Naive thymus-derived CD4-positive, alpha-beta T cell (primary cell): ENCODE data around the gene LBH. TPM values are rescaled to one million over a fixed set of nuclear protein-coding genes. Genes with fewer than 3 reads are reported as not detected.

ENCODE experiments used
- ATAC-seq: fragments of 150-1000 bp; cut with Tn5 transposase; 2 replicates; pipeline ENCODE4 v1.10.0; 2021; ENCODE audit warnings: mild to moderate bottlenecking, moderate library complexity
- CTCF ChIA-PET: fragments of 350-600 bp; sonication (Branson Sonifier 250); formaldehyde crosslinking; loops from one replicate; lab custom pipeline; 2021; ENCODE audit warnings: antibody characterized with exemption; lab: Charles Lee
- POLR2A ChIA-PET: fragments of 350-600 bp; sonication (Branson Sonifier 250); formaldehyde crosslinking; loops from one replicate; lab custom pipeline; 2021; ENCODE audit warnings: antibody characterized with exemption, inconsistent platforms; lab: Charles Lee
- DNase-seq, 9 donors: peaks; one replicate each; pipeline versions ENCODE4 v3.0.0 to v3.0.0-alpha.2; 2020 to 2022; ENCODE audit warnings: mixed read lengths in 1 of 9
- H3K27ac ChIP-seq: one replicate; pipeline ENCODE4 v1.7.0; 2013; ENCODE audit warnings: mild to moderate bottlenecking, low read depth, low read length, moderate library complexity
- H3K27me3 ChIP-seq, 2 donors: one replicate each; pipeline ENCODE4 v1.7.0; 2013; ENCODE audit warnings: low read length in 2 of 2, mild to moderate bottlenecking in 2 of 2, moderate library complexity in 2 of 2; ENCODE audit not compliant: control insufficient read depth in 2 of 2, insufficient read depth in 2 of 2
- H3K36me3 ChIP-seq, 3 experiments: 1 replicate in 2 of 3; 2 replicates in 1 of 3; pipeline ENCODE4 v1.7.0; 2013; ENCODE audit warnings: low read length in 3 of 3, mild to moderate bottlenecking in 3 of 3, moderate library complexity in 1 of 3; ENCODE audit not compliant: insufficient read depth in 3 of 3, control insufficient read depth in 2 of 3
- H3K4me1 ChIP-seq, 2 donors: one replicate each; pipeline ENCODE4 v1.7.0; 2013; ENCODE audit warnings: low read length in 2 of 2, mild to moderate bottlenecking in 2 of 2, moderate library complexity in 1 of 2; ENCODE audit not compliant: control insufficient read depth in 2 of 2, insufficient read depth in 2 of 2
- H3K4me3 ChIP-seq: 2 replicates; pipeline ENCODE4 v1.7.0; 2013; ENCODE audit warnings: mild to moderate bottlenecking, low read length
- H3K9me3 ChIP-seq, 3 experiments: 1 replicate in 2 of 3; 2 replicates in 1 of 3; pipeline ENCODE4 v1.7.0; 2013; ENCODE audit warnings: low read length in 3 of 3; ENCODE audit not compliant: control insufficient read depth in 2 of 3
- H3K27ac Mint-ChIP-seq, 9 donors: one replicate each; pipeline ENCODE4 v1.8.0; 2020 to 2022; ENCODE audit warnings: mixed read lengths in 9 of 9, mild to moderate bottlenecking in 8 of 9, moderate library complexity in 5 of 9, inconsistent platforms in 2 of 9
- H3K27me3 Mint-ChIP-seq, 5 donors: one replicate each; pipeline ENCODE4 v1.8.0; 2021 to 2022; ENCODE audit warnings: mixed read lengths in 5 of 5, mild to moderate bottlenecking in 1 of 5
- H3K36me3 Mint-ChIP-seq, 5 donors: one replicate each; pipeline ENCODE4 v1.8.0; 2020 to 2022; ENCODE audit warnings: mixed read lengths in 5 of 5, mild to moderate bottlenecking in 3 of 5, inconsistent platforms in 1 of 5
- H3K4me1 Mint-ChIP-seq, 7 donors: one replicate each; pipeline ENCODE4 v1.8.0; 2020 to 2022; ENCODE audit warnings: mixed read lengths in 7 of 7, mild to moderate bottlenecking in 3 of 7, inconsistent platforms in 1 of 7
- H3K4me3 Mint-ChIP-seq, 10 donors: one replicate each; pipeline ENCODE4 v1.8.0; 2020 to 2022; ENCODE audit warnings: mild to moderate bottlenecking in 10 of 10, mixed read lengths in 10 of 10, moderate library complexity in 6 of 10, inconsistent platforms in 2 of 10
- H3K9me3 Mint-ChIP-seq, 11 donors: one replicate each; pipeline ENCODE4 v1.8.0; 2020 to 2022; ENCODE audit warnings: mixed read lengths in 11 of 11, mild to moderate bottlenecking in 4 of 11, inconsistent platforms in 1 of 11, moderate library complexity in 1 of 11
- intact Hi-C, 2 donors: fragments of 100-400 bp; cut with micrococcal nuclease; formaldehyde crosslinking; loops; one replicate each; pipeline ENCODE4 v1.15.1; 2023
- polyA plus RNA-seq, 2 donors: library from polyadenylated mRNA; unstranded; fragments of 300-500 nt; fragmentation: Illumina TruSeq; gene quantifications; one replicate each; pipeline ENCODE4 v1.2.3, GENCODE V29; 2021
- total RNA-seq, 6 experiments: library from RNA in 5 of 6; stranded (reverse) in 5 of 6; gene quantifications; 1 replicate in 5 of 6; 2 replicates in 1 of 6; pipeline ENCODE4 v1.2.3 and lab custom pipeline; 2021 to 2026

LBH gene
- total and polyA plus RNA-seq, 7 experiments from 2014 or later: 146 to 517 (median 269) TPM

DNA sequence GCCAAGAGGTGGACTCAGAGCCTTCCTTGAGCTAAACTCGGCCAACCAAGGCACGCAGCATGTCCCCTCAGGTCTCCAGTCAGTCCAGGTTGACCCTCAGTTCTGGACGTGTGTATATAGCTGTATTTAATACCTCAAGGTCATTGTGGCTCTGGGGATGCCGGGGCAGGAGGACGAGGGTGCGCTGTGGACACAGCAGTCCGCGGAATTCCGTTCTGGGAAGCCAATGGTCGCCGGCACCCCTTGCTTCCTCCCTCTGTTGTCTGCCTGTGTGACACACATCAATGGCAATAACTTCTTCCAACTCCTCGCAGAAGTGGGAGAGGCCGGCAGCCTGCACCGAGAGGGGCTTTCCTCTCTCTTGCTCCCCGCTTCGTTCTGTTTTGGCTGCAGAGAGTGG, 27.7 kb downstream of the LBH start:
- H3K9me3 ChIP-seq: no peaks in the 10 kb centered on the region
- Mint-ChIP-seq H3K27ac (peak overlapping the region in 8 of 9 donors; percentile 87 to 100 (median 96)), H3K4me3 (peak overlapping the region in 9 of 10 donors; percentile 59 to 87 (median 79)), H3K9me3 (peaks cover 0 to 19% (median 0%) of the 10 kb centered on the region in 11 donors), H3K4me1 (peaks cover 55 to 96% (median 91%) of the 10 kb centered on the region in 7 donors), H3K36me3 (peaks cover 15 to 72% (median 50%) of the 10 kb centered on the region in 5 donors), H3K27me3 (no peaks in the 10 kb centered on the region)
- ATAC-seq (no peak), DNase-seq (no peak)
- H3K4me1 ChIP-seq: peaks cover 28 to 86% of the 10 kb centered on the region in 2 donors
- intact Hi-C loops: loop anchor here in 1 of 2 donors (5.0 kb wide), 1 partner anchor 163 kb away; no protein-coding TSS in a partner anchor
- CTCF ChIA-PET: interaction anchor here (0.6 to 1.5 kb wide), 5 partner anchors 28 to 453 kb away, joined by 3 to 4 read pairs (median 3); partner anchors contain the start of gene LBH
- peaks cover 8 to 45% (median 25%) of the 10 kb centered on the region in 3 experiments for H3K36me3 ChIP-seq
- H3K27me3 ChIP-seq: no peaks in the 10 kb centered on the region
- peak overlapping the region; percentile 86 for H3K27ac ChIP-seq
- H3K4me3 ChIP-seq: no peak overlapping the region
- POLR2A ChIA-PET: interaction anchor here (0.6 to 42.6 kb wide), 7 partner anchors 22 to 187 kb away, joined by 3 to 901 read pairs (median 6); partner anchors contain the start of gene LBH

DNA sequence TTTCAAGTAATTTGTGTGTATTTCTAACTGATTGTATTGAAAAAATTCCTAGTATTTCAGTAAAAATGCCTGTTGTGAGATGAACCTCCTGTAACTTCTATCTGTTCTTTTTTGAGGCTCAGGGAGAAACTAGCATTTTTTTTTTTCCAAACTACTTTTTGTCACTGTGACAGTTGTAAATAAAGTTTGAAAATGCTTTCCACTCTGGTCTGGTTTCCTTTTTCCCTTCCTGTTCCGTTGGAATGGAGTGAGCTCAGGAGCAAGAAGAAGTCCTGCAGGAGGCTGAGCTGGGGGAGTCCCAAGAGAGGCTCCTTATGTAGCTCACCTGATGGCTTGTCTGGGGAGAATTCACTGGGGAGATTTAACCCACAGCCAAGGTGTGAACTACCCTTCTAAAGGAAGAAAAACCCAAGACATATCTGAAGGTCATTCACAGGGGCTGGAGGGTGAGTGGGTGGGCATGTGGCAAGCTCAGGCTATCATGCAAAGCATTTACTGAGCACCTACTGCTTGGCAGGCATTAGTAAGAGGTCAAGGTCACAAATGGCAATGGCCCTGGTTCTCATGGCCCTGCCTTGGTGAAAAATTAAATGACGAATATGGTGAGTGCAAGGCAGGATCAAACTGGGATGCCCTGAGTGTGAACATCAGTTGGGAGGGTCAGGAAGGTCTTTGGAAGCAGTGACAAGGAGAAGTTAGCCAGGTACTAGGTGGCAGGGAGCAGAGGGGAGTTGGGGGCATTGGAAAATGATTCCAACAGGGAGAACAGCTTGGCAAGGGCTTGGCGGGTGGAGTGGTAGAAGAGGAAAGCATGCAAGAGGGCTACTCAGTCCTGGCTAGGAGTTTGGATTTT, 28.7 kb downstream of the LBH start:
- Mint-ChIP-seq H3K27ac (peak overlapping the region; percentile 78 to 100 (median 96)), H3K27me3 (no peaks in the 10 kb centered on the region), H3K4me1 (peaks cover 57 to 96% (median 92%) of the 10 kb centered on the region in 7 donors), H3K4me3 (peak overlapping the region; percentile 14 to 87 (median 68)), H3K9me3 (peaks cover 0 to 19% (median 0%) of the 10 kb centered on the region in 11 donors), H3K36me3 (peaks cover 15 to 75% (median 50%) of the 10 kb centered on the region in 5 donors)
- Histone ChIP-seq H3K4me1 (peaks cover 28 to 86% of the 10 kb centered on the region in 2 donors), H3K27me3 (no peaks in the 10 kb centered on the region), H3K9me3 (no peaks in the 10 kb centered on the region), H3K27ac (peak overlapping the region; percentile 86), H3K36me3 (peaks cover 8 to 40% (median 25%) of the 10 kb centered on the region in 3 experiments), H3K4me3 (no peak overlapping the region)
- intact Hi-C loops: loop anchor here in 1 of 2 donors (5.0 kb wide), 1 partner anchor 162 kb away; no protein-coding TSS in a partner anchor
- DNase-seq: no peak
- ChIA-PET CTCF (interaction anchor here (0.6 to 0.9 kb wide), 4 partner anchors 21 to 452 kb away, joined by 3 to 4 read pairs (median 3); no protein-coding TSS in a partner anchor), POLR2A (interaction anchor here (1.0 to 42.6 kb wide), 4 partner anchors 23 to 76 kb away, joined by 3 to 901 read pairs (median 58); partner anchors contain the start of gene LBH)
- no peak for ATAC-seq

- peaks cover 8 to 35% (median 25%) of the 10 kb centered on the region in 3 experiments for H3K36me3 ChIP-seq
- no peaks in the 10 kb centered on the region for H3K27me3 ChIP-seq
- peaks cover 0 to 19% (median 0%) of the 10 kb centered on the region in 11 donors for H3K9me3 Mint-ChIP-seq
- no peaks in the 10 kb centered on the region for H3K27me3 Mint-ChIP-seq
- H3K27ac Mint-ChIP-seq: peak overlapping the region; percentile 72 to 100 (median 96)
- peak overlapping the region; percentile 86 for H3K27ac ChIP-seq
- H3K36me3 Mint-ChIP-seq: peaks cover 15 to 71% (median 50%) of the 10 kb centered on the region in 5 donors
- peaks cover 57 to 96% (median 92%) of the 10 kb centered on the region in 7 donors for H3K4me1 Mint-ChIP-seq
- intact Hi-C loops: loop anchor here in 1 of 2 donors (1.0 kb wide), 1 partner anchor 22 kb away; no protein-coding TSS in a partner anchor
- POLR2A ChIA-PET: interaction anchor here (1.0 to 42.6 kb wide), 6 partner anchors 8 to 205 kb away, joined by 3 to 901 read pairs (median 6); partner anchors contain the start of gene LBH
- CTCF ChIA-PET: no interaction called here
- no peak overlapping the region for H3K4me3 ChIP-seq
- H3K4me1 ChIP-seq: peaks cover 28 to 86% of the 10 kb centered on the region in 2 donors
- DNase-seq (no peak), ATAC-seq (no peak)
- no peaks in the 10 kb centered on the region for H3K9me3 ChIP-seq
- H3K4me3 Mint-ChIP-seq: peak overlapping the region in 6 of 10 donors; percentile 13 to 70 (median 38)
Observed at GRCh38 chr2:30260941-30261340, 29.6 kb downstream of the LBH start.

DNA sequence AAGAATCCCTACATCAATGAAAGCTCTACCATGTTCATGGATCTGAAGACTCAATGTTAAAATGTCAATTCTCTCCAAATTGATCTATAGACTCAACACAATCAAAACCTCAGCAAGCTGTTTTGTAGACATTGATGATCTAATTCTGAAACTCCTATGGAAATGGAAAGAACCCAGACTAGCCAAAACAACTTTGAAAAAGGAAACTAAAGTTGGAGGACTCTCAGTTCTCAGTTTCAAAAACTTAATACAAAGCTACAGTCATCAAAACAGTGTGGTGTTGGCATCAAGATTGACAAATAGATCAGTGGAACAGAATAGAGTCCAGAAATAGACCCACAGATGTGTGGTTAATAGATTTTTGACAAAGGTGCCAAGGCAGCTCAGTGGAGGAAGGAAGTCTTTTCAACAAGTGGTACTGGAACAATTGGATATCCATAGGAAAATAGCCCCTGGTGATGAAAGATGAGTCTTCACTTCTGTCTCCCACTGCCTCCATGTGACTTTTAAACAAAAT, 30.4 kb downstream of the LBH start:
- no peak for ATAC-seq

GRCh38 chr2:30262716-30263309, 31.5 kb downstream of the LBH start:
- no peaks in the 10 kb centered on the region for H3K9me3 ChIP-seq
- no peak overlapping the region for H3K4me3 ChIP-seq
- peak overlapping the region; percentile 48 for H3K27ac ChIP-seq
- no peaks in the 10 kb centered on the region for H3K27me3 ChIP-seq
- CTCF ChIA-PET: no interaction called here
- no peaks in the 10 kb centered on the region for H3K27me3 Mint-ChIP-seq
- peaks cover 15 to 64% (median 43%) of the 10 kb centered on the region in 5 donors for H3K36me3 Mint-ChIP-seq
- H3K9me3 Mint-ChIP-seq: peaks cover 0 to 19% (median 0%) of the 10 kb centered on the region in 11 donors
- intact Hi-C loops: no loop called here
- peaks cover 8 to 29% (median 10%) of the 10 kb centered on the region in 3 experiments for H3K36me3 ChIP-seq
- H3K4me1 ChIP-seq: peaks cover 38 to 87% of the 10 kb centered on the region in 2 donors
- peaks cover 62 to 96% (median 92%) of the 10 kb centered on the region in 7 donors for H3K4me1 Mint-ChIP-seq
- no peak for ATAC-seq
- DNase-seq: no peak
- POLR2A ChIA-PET: interaction anchor here (2.3 to 42.6 kb wide), 3 partner anchors 10 to 73 kb away, joined by 8 to 901 read pairs (median 110); partner anchors contain the start of gene LBH
- peak overlapping the region in 8 of 9 donors; percentile 87 to 100 (median 96) for H3K27ac Mint-ChIP-seq
- peak overlapping the region in 4 of 10 donors; percentile 25 to 70 (median 56) for H3K4me3 Mint-ChIP-seq

More for the DNA sequence above, 30.4 kb downstream of the LBH start:
- H3K36me3 Mint-ChIP-seq: peaks cover 15 to 69% (median 49%) of the 10 kb centered on the region in 5 donors
- H3K4me1 ChIP-seq: peaks cover 33 to 86% of the 10 kb centered on the region in 2 donors
- H3K9me3 ChIP-seq: no peaks in the 10 kb centered on the region
- peak overlapping the region; percentile 77 to 100 (median 96) for H3K27ac Mint-ChIP-seq
- DNase-seq: peak in 1 of 9 donors; percentile 19
- no peaks in the 10 kb centered on the region for H3K27me3 ChIP-seq
- ChIA-PET POLR2A (interaction anchor here (0.7 to 42.6 kb wide), 7 partner anchors 9 to 204 kb away, joined by 3 to 901 read pairs (median 5); partner anchors contain the start of gene LBH), CTCF (no interaction called here)
- peaks cover 0 to 19% (median 0%) of the 10 kb centered on the region in 11 donors for H3K9me3 Mint-ChIP-seq
- peak overlapping the region; percentile 48 for H3K27ac ChIP-seq
- peaks cover 60 to 96% (median 92%) of the 10 kb centered on the region in 7 donors for H3K4me1 Mint-ChIP-seq
- no peaks in the 10 kb centered on the region for H3K27me3 Mint-ChIP-seq
- intact Hi-C loops: loop anchor here in 1 of 2 donors (1.0 kb wide), 1 partner anchor 22 kb away; no protein-coding TSS in a partner anchor
- H3K36me3 ChIP-seq: peaks cover 8 to 29% (median 20%) of the 10 kb centered on the region in 3 experiments
- H3K4me3 ChIP-seq: no peak overlapping the region
- peak overlapping the region in 4 of 10 donors; percentile 21 to 70 (median 53) for H3K4me3 Mint-ChIP-seq
